Measurements from ENCODE around the gene TCTN1. TPM values are rescaled to one million over a fixed set of nuclear protein-coding genes. Genes with fewer than 3 reads are reported as not detected.

The TCTN1 gene
- total RNA-seq, 2 experiments from 2014 or later: 5.0 to 5.5 TPM

GRCh38 chr12:110627500-110628195 lies 13.7 kb downstream of the TCTN1 start:
- Mint-ChIP-seq H3K36me3 (ENCODE audit: low read depth) (peaks cover 11% of the 10 kb centered on the region), H3K4me1 (ENCODE audit: low read depth) (peaks cover 14% of the 10 kb centered on the region), H3K4me3 (peak overlapping the region; percentile 17), H3K9me3 (no peaks in the 10 kb centered on the region), H3K27ac (peak overlapping the region; percentile 79), H3K27me3 (no peaks in the 10 kb centered on the region)
- ATAC-seq (ENCODE audit: poor library complexity) (no peak), DNase-seq (no peak)
- Histone ChIP-seq H3K36me3 (ENCODE audit: insufficient read depth, low read length) (peaks cover 3% of the 10 kb centered on the region), H3K9me3 (ENCODE audit: control insufficient read depth in 1 of 2, insufficient read depth in 1 of 2, low read length in 2 of 2) (no peaks in the 10 kb centered on the region), H3K4me1 (ENCODE audit: insufficient read depth, low read length) (peaks cover 10% of the 10 kb centered on the region), H3K27me3 (ENCODE audit: control insufficient read depth in 1 of 2, insufficient read depth in 2 of 2, low read length in 2 of 2) (no peaks in the 10 kb centered on the region), H3K27ac (ENCODE audit: low read depth in 1 of 2, low read length in 2 of 2) (peak overlapping the region in 1 of 2 donors; percentile 49), H3K4me3 (ENCODE audit: low read length) (no peak overlapping the region)
- ChIA-PET CTCF (interaction anchor here (0.5 kb wide), 1 partner anchor 597 kb away, joined by 3 read pairs; no protein-coding TSS in a partner anchor), POLR2A (interaction anchor here (1.2 to 1.6 kb wide), 3 partner anchors 14 to 158 kb away, joined by 3 to 7 read pairs (median 4); partner anchors contain the start of genes FAM216A and TCTN1)
- TF ChIP-seq CTCF (IDR thresholded peaks at IDR 0.05): no peak
- intact Hi-C loops (cut with DNase I, micrococcal nuclease): no loop called here

DNA sequence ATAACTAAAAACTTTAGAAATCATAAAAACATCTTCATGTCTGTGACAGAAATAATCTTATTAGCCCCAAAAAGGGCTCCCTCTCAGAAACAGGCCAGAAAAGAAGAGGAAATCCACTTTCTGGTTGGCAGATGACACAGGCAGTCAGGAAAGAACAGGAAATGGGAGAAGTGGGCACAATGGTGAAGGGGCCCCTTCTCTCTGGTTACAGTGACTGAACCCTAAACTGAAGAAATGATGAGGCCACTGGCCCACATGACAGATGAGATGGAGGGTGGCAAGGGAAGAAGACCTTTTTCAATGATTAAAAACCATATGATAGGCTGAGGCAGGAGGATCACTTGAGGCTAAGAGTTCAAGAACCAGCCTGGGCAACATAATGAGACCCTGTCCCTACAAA lies 21.1 kb downstream of the TCTN1 start:
- H3K36me3 Mint-ChIP-seq (ENCODE audit: low read depth): no peaks in the 10 kb centered on the region
- ChIA-PET CTCF (no interaction called here), POLR2A (interaction anchor here (1.1 kb wide), 1 partner anchor 11 kb away, joined by 3 read pairs; no protein-coding TSS in a partner anchor)
- peaks cover 3% of the 10 kb centered on the region for H3K4me1 ChIP-seq (ENCODE audit: insufficient read depth, low read length)
- H3K4me3 ChIP-seq (ENCODE audit: low read length): no peak overlapping the region
- H3K27me3 ChIP-seq (ENCODE audit: control insufficient read depth in 1 of 2, insufficient read depth in 2 of 2, low read length in 2 of 2): no peaks in the 10 kb centered on the region
- peaks cover 3% of the 10 kb centered on the region for H3K36me3 ChIP-seq (ENCODE audit: insufficient read depth, low read length)
- peaks cover 23% of the 10 kb centered on the region for H3K4me1 Mint-ChIP-seq (ENCODE audit: low read depth)
- no peaks in the 10 kb centered on the region for H3K27me3 Mint-ChIP-seq
- H3K27ac ChIP-seq (ENCODE audit: low read depth in 1 of 2, low read length in 2 of 2): no peak overlapping the region
- no peaks in the 10 kb centered on the region for H3K9me3 ChIP-seq (ENCODE audit: control insufficient read depth in 1 of 2, insufficient read depth in 1 of 2, low read length in 2 of 2)
- no peak for ATAC-seq (ENCODE audit: poor library complexity)
- no peaks in the 10 kb centered on the region for H3K9me3 Mint-ChIP-seq
- intact Hi-C loops (cut with DNase I, micrococcal nuclease): no loop called here
- no peak overlapping the region for H3K27ac Mint-ChIP-seq
- TF ChIP-seq CTCF (IDR thresholded peaks at IDR 0.05): no peak
- DNase-seq: no peak
- no peak overlapping the region for H3K4me3 Mint-ChIP-seq

- H3K27me3 ChIP-seq (ENCODE audit: control insufficient read depth in 1 of 2, insufficient read depth in 2 of 2, low read length in 2 of 2): no peaks in the 10 kb centered on the region
- intact Hi-C loops (cut with DNase I, micrococcal nuclease): no loop called here
- DNase-seq (peak in 2 of 14 experiments; percentile 36 to 48), ATAC-seq (ENCODE audit: poor library complexity) (no peak)
- no peaks in the 10 kb centered on the region for H3K9me3 ChIP-seq (ENCODE audit: control insufficient read depth in 1 of 2, insufficient read depth in 1 of 2, low read length in 2 of 2)
- no peaks in the 10 kb centered on the region for H3K36me3 Mint-ChIP-seq (ENCODE audit: low read depth)
- H3K27ac Mint-ChIP-seq: no peak overlapping the region
- no peak overlapping the region for H3K27ac ChIP-seq (ENCODE audit: low read depth in 1 of 2, low read length in 2 of 2)
- H3K4me3 ChIP-seq (ENCODE audit: low read length): no peak overlapping the region
- H3K9me3 Mint-ChIP-seq: no peaks in the 10 kb centered on the region
- ChIA-PET POLR2A (interaction anchor here (1.1 kb wide), 1 partner anchor 10 kb away, joined by 3 read pairs; no protein-coding TSS in a partner anchor), CTCF (no interaction called here)
- no peak for TF ChIP-seq CTCF (IDR thresholded peaks at IDR 0.05)
- peaks cover 3% of the 10 kb centered on the region for H3K4me1 ChIP-seq (ENCODE audit: insufficient read depth, low read length)
- H3K4me3 Mint-ChIP-seq: no peak overlapping the region
- no peaks in the 10 kb centered on the region for H3K27me3 Mint-ChIP-seq
- peaks cover 3% of the 10 kb centered on the region for H3K36me3 ChIP-seq (ENCODE audit: insufficient read depth, low read length)
- H3K4me1 Mint-ChIP-seq (ENCODE audit: low read depth): peaks cover 26% of the 10 kb centered on the region
Observed at GRCh38 chr12:110636516-110636915, 22.6 kb downstream of the TCTN1 start.
